ENCODE measurements around the gene BCAR1.

Gene BCAR1

GRCh38 chr16:75293772-75294171 lies 42.3 kb upstream of the BCAR1 start:
- TF ChIP-seq FOXP2 (optimal IDR thresholded peaks at IDR 0.05; ENCODE audit: borderline replicate concordance, extremely low read depth, extremely low read length, insufficient read depth) (no peak), SIN3A (IDR thresholded peaks at IDR 0.05; ENCODE audit: borderline replicate concordance, insufficient read depth, low read length) (no peak), POLR2AphosphoS5 (IDR thresholded peaks at IDR 0.05; ENCODE audit: low read depth, low read length) (no peak), TAF1 (IDR thresholded peaks at IDR 0.05; ENCODE audit: borderline replicate concordance, insufficient read depth, low read length) (no peak), REST (IDR thresholded peaks at IDR 0.05; ENCODE audit: insufficient read depth in 1 of 2, low read depth in 2 of 2, low read length in 2 of 2) (no peak)

- TF ChIP-seq POLR2AphosphoS5 (IDR thresholded peaks at IDR 0.05; ENCODE audit: low read depth, low read length) (no peak), SIN3A (IDR thresholded peaks at IDR 0.05; ENCODE audit: borderline replicate concordance, insufficient read depth, low read length) (no peak), TAF1 (IDR thresholded peaks at IDR 0.05; ENCODE audit: borderline replicate concordance, insufficient read depth, low read length) (no peak), REST (IDR thresholded peaks at IDR 0.05; ENCODE audit: insufficient read depth in 1 of 2, low read depth in 2 of 2, low read length in 2 of 2) (no peak), FOXP2 (optimal IDR thresholded peaks at IDR 0.05; ENCODE audit: borderline replicate concordance, extremely low read depth, extremely low read length, insufficient read depth) (no peak)
Measured at GRCh38 chr16:75293173-75293572, 41.7 kb upstream of the BCAR1 start.

GRCh38 chr16:75292691-75293090 lies 41.3 kb upstream of the BCAR1 start:
- TF ChIP-seq FOXP2 (optimal IDR thresholded peaks at IDR 0.05; ENCODE audit: borderline replicate concordance, extremely low read depth, extremely low read length, insufficient read depth) (no peak), REST (IDR thresholded peaks at IDR 0.05; ENCODE audit: insufficient read depth in 1 of 2, low read depth in 2 of 2, low read length in 2 of 2) (no peak), SIN3A (IDR thresholded peaks at IDR 0.05; ENCODE audit: borderline replicate concordance, insufficient read depth, low read length) (no peak), POLR2AphosphoS5 (IDR thresholded peaks at IDR 0.05; ENCODE audit: low read depth, low read length) (no peak), TAF1 (IDR thresholded peaks at IDR 0.05; ENCODE audit: borderline replicate concordance, insufficient read depth, low read length) (no peak)

- TF ChIP-seq SIN3A (IDR thresholded peaks at IDR 0.05; ENCODE audit: borderline replicate concordance, insufficient read depth, low read length) (no peak), FOXP2 (optimal IDR thresholded peaks at IDR 0.05; ENCODE audit: borderline replicate concordance, extremely low read depth, extremely low read length, insufficient read depth) (no peak), POLR2AphosphoS5 (IDR thresholded peaks at IDR 0.05; ENCODE audit: low read depth, low read length) (no peak), TAF1 (IDR thresholded peaks at IDR 0.05; ENCODE audit: borderline replicate concordance, insufficient read depth, low read length) (no peak), REST (IDR thresholded peaks at IDR 0.05; ENCODE audit: insufficient read depth in 1 of 2, low read depth in 2 of 2, low read length in 2 of 2) (no peak)
Measured at GRCh38 chr16:75289189-75289588, 37.8 kb upstream of the BCAR1 start.

- TF ChIP-seq SIN3A (IDR thresholded peaks at IDR 0.05; ENCODE audit: borderline replicate concordance, insufficient read depth, low read length) (no peak), FOXP2 (optimal IDR thresholded peaks at IDR 0.05; ENCODE audit: borderline replicate concordance, extremely low read depth, extremely low read length, insufficient read depth) (no peak), POLR2AphosphoS5 (IDR thresholded peaks at IDR 0.05; ENCODE audit: low read depth, low read length) (no peak), REST (IDR thresholded peaks at IDR 0.05; ENCODE audit: insufficient read depth in 1 of 2, low read depth in 2 of 2, low read length in 2 of 2) (no peak), TAF1 (IDR thresholded peaks at IDR 0.05; ENCODE audit: borderline replicate concordance, insufficient read depth, low read length) (no peak)
Measured at GRCh38 chr16:75288596-75289120, 37.2 kb upstream of the BCAR1 start.
